Activated CD8-positive, alpha-beta memory T cell treated with anti-CD3 and anti-CD28 coated beads for 36 hours (primary cell): Measurements from ENCODE around the gene SETBP1. TPM values are rescaled to one million over a fixed set of nuclear protein-coding genes. Genes with fewer than 3 reads are reported as not detected.

Experiments
- CTCF ChIA-PET: fragments of 350-600 bp; sonication (Branson Sonifier 250); formaldehyde crosslinking; loops from one replicate; lab custom pipeline; 2021; ENCODE audit warnings: antibody characterized with exemption; lab: Charles Lee
- POLR2A ChIA-PET: fragments of 350-600 bp; sonication (Branson Sonifier 250); formaldehyde crosslinking; loops from one replicate; lab custom pipeline; 2021; ENCODE audit warnings: antibody characterized with exemption; lab: Charles Lee
- total RNA-seq, 2 experiments: library from RNA; stranded (reverse); gene quantifications; one replicate each; pipeline ENCODE4 v1.2.3, GENCODE V29; 2021

The SETBP1 gene
- total RNA-seq, 2 experiments from 2014 or later, result 17.3 to 18.4 TPM

DNA sequence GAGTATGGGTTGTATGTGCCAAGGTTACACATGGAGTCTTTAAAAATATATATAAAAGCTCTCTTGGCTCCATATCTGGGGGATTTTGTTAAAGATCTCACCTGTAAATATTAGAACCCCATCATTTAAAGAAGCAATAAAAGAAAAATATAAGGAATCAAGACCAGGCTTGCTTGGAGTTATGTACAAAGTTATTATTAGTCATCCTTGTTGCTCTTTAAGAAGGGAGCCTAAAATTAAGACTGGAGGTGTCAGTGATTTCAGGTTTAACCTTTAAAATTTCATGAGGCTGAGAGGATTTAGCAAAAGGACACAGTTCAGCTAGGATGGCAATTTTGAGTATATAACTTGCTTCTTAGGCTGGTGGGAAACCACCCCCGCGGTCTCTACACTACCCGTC lies 181.4 kb downstream of the SETBP1 start:
- POLR2A ChIA-PET, result no interaction called here
- CTCF ChIA-PET, result no interaction called here

DNA sequence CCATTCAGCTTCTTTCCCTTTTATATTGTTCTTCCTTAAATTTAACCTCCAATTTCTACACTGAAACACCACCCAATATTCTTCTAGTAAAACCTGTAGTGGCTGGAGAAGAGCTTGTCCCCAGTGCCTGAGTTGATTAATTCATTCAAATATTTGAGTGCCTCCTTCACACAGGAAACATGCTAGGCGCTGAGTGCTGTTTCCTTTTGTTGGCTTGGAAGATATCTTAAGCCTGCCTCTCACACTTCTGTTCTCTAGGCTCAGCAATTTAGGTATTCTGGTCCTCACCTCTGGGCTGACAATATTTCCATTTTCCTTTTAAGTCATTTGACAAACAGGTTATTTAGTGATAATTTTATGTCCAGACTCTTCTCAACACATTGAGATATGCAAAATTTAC lies 185.4 kb downstream of the SETBP1 start:
- POLR2A ChIA-PET, result no interaction called here

DNA sequence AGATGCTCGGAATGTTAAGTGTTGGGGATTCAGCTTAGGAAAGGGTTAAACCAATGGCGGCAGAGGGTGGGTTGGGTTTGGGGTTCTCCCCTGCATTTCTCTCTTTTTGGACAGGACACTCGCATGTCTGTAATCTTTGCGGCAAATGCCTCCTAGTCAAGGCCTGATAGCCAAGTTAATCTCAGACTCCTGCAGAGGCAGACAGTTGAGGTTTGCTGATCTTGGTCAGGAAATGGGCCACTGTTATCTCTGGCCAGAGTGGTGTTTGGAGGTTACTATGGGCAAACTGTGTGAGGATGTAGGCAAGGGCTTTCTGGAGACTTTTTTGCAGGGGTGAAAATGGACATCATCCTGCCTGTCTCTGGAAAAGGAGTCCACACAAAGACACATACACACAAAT lies 188.8 kb downstream of the SETBP1 start:
- ChIA-PET CTCF (no interaction called here), POLR2A (no interaction called here)

More for the DNA sequence above, 185.4 kb downstream of the SETBP1 start:
- CTCF ChIA-PET, result no interaction called here

DNA sequence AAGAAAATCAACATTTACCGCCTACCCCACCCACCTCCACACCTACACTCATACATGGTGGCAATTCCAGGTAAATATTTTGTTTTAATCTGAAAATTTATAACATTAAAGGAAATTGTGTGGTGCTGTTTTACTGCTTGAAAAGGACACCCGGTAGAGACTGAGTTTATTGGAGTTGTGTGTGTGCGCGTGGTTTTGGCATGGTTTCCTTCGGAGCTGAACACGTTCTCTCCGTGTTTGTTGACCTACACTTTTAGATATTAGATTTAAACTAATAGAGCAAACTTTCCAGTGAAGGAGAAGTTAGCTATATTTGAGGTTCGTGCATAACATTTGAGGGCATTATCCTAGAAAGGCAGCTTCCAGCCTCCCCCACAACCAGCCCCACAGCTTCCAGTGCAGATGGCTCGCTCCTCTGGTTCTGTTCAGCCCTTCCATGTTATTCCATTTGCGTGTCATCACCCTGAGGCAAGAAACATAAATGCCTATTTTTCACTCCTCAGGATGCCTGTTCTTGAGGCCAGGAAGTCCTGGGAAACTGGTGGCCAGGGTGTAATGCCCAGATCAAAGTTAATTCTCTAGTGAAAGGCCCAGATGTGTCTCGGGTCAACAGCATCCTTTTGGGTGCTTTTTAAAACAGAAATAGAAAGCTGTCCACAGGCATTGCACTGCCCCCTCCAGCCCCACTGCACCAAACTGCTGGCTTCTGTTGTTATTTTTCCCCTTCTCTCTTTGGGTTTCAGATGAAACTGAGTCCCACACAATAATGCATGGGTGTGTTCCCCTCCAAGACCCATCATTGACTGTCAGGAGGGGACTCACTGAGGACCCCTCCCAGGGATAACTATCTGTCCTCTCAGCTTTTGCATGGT lies 190.2 kb downstream of the SETBP1 start:
- CTCF ChIA-PET, result no interaction called here

DNA sequence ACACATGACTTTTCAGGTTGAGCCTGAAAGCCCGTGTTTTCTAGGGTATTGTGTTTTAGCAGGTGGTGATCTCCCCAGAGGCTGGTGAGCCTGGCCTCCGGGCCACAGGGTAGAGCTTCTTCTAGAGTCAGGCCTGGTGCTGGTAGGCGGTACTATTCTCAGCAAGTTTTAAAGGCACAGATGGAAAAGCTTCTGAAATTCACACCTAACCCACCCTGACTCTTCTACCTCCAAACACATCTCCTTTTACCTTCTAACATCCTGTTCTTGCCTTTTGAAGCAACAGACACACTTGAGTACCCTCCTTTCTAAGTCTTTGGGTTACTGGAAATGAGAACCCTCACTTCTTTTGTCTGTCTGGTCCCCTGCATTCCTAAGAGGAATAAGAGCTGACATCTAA lies 191.1 kb downstream of the SETBP1 start:
- POLR2A ChIA-PET, result no interaction called here
- CTCF ChIA-PET, result no interaction called here

More for the DNA sequence above, 190.2 kb downstream of the SETBP1 start:
- POLR2A ChIA-PET, result no interaction called here

DNA sequence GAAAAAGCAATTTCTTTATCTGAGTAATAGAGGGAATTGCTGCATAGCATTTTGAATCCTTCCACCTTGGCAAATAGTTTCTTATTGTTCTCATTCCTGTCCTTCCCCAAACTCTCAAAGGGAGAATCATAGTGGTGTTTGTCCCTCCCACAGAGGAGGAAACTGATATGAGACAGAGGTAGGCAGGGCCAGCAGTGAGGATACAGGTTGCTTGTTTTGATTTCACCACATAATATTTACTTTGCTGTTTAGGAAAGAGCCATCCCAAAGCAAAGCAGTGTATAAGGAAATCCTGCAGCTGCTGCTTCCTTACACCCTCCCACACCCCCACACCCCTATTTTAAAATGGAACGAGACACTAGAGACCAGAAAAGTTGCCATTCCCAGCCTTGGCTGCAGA lies 195.3 kb downstream of the SETBP1 start:
- CTCF ChIA-PET, result interaction anchor here (0.6 kb wide), 1 partner anchor 159 kb away, joined by 4 read pairs; no protein-coding TSS in a partner anchor
- POLR2A ChIA-PET, result no interaction called here

DNA sequence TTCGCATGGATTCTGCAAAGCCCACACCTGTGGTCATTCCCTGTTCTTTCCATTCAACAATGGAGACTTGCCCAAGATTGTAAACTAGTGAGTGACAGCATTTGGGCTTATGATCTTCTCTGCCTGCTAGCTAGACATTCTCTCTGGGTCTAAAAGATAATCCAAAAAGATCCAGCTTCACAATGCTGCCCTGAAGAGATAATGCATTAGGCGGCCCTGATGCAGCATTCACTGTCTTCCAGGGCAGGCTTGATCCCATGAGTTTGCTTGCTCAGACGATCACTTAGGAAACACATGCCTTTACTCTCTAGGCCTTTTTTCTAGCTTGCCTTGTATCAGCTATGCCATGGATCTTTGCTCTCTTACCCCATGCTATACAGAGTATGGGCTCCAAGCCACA lies 196.1 kb downstream of the SETBP1 start:
- CTCF ChIA-PET, result no interaction called here
- POLR2A ChIA-PET, result no interaction called here

DNA sequence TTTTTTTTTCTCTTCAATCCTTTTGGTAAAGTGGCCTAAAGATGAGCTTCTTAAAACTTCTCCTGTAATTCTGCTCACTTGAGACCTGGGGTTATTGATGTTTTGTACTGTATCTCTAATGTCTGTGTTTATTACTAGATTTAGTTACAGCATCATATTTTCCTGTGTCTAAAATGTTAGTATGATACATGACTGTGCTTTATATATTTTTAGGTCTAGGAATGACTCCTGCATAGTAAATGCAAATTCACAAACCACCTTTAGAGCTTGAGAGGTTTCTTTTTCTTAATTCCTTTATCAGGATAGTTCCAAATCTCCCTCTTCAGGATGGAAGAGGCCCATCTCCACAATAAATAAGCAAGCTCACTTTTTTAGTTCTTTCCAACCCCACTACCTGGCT lies 197.6 kb downstream of the SETBP1 start:
- CTCF ChIA-PET, result interaction anchor here (1.3 kb wide), 1 partner anchor 299 kb away, joined by 3 read pairs; no protein-coding TSS in a partner anchor
- POLR2A ChIA-PET, result no interaction called here

DNA sequence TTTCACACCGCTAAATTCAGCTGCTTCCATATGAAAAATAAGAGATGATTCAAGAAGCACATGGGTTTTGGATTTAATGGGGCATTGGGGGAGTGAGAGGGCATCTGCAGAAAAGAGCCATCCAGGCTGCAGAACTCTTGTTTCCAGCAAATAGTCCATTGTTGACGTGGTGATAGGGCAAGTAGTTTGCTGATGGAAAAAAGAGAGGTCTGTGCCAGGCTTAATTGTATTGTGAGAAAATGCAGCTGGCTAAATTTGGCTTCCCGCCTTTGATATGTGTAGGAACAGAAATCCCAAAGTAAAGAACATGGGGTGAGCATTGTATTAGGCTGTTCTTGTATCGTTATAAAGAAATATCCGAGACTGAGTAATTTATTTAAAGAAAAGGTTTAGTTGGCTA lies 199.5 kb downstream of the SETBP1 start:
- CTCF ChIA-PET, result no interaction called here
- POLR2A ChIA-PET, result no interaction called here

DNA sequence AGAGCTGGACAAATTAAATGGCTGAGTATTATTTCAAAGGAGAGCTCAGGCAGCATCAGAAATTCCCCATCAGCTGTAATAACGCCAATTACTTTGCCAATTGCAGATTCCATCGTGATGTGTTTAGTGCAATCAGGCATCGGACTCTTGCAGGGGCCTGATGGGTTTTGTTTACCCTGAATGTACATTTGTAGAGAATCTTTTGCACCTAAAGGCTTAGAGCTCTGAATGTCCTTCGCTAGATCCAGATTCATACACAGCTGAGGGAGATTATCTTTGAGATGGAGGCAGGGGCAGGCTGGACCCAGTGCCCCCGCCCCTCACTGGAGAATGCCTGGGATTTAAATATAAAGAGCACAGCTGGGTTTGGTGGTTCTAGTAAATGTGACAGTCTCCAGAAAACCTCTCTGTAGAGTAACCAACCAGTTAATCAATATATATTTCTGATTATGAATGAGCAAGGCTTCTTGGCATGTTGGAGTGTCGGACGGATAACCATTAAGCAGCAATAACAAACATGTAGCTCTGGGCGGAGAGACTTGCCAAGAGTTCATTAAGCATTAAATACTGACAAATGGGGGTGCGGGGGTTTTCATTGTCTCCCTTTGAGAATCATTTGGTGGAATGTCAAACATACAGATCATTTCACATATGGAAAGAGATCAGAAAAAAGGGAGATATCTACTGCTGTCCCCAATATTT lies 200.9 kb downstream of the SETBP1 start:
- ChIA-PET POLR2A (no interaction called here), CTCF (no interaction called here)

DNA sequence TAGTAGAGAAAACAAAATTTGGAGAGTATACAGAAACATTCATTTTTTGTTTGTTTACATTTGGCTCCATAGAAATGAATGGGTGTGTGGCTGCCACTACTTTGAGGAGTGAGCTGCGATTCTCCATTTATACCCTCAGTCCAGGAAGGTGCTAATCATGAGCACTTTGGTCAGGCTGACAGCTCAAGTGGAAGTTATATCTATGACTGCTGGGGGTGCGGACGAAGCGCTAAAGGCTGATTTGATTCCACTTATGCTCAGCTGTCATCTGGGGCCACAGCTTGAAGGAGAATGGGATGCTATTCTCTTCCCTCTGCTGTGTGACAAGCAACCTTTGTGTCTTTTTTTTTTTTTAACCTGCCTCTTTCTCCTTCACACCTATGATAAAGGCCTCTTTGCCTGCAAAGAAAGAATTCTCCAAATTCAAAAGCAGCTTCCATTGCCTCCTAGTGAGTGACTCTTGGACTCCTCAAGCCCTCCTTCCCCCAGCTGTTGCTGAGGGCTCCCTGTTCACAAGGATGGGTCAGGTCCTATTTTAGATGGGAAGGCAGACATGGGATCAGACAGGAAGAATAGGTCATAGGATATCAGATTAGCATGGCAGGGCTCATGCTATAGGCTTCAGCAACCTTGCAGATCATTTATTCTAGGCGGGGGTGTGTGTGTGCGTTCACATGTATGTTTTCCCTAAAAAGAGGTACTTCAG lies 201.6 kb downstream of the SETBP1 start:
- ChIA-PET POLR2A (no interaction called here), CTCF (no interaction called here)

DNA sequence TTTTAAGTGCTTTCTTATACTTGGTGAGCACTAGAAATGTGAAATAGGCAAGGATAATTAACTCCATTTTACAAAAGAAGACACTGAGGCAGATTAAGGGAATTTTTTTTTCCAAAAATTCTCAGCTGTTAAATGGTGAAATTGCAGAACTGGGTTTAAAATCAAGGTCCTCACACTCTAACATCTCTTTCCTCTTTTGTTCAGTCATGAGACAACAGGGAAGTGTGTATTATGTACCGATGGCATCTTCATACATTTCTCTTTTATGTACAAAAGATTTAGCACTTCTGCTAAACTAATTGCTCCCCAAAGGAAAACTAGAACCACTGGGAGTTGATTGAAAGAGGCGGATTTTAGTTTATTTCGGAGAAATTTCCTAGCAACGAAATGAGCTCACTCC lies 203.0 kb downstream of the SETBP1 start:
- CTCF ChIA-PET, result no interaction called here
- POLR2A ChIA-PET, result no interaction called here

DNA sequence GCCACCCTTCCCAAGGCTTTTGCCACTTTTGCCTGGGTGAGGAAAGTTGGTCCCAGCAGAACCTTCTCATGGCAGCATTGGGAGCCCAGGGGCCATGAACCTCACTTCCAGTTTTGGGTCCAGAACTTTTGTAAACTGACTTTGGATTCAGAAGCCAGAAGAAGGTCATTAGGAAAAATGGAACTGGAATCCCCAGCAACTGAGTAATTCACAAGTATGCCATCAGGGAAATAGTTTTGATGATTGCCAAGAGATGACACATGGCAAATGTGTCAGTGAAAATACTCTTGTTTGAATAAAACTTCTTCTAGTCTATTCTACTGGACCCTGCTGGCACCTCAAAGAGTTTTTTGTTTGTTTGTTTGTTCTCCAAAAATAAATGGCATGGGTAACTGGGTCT lies 203.7 kb downstream of the SETBP1 start:
- ChIA-PET POLR2A (no interaction called here), CTCF (no interaction called here)

DNA sequence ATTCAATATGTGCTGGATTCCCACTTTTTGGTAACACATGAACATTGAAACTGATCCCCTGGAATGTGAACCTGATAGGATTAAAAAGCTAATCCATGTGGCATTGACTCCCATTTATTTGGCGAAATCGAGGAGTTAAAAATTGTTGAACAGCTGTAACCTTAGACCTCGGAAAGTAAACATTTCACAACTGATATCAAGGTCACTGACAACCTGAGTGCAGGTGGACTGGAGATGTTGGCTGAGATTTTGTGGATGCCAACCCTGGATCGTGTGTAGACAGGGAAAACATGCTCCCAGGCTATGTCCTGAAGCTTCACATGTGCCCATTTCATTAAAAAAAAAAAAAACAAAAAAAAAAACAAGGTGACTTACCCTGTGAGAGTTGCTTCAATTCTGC lies 204.8 kb downstream of the SETBP1 start:
- POLR2A ChIA-PET, result no interaction called here
- CTCF ChIA-PET, result no interaction called here

DNA sequence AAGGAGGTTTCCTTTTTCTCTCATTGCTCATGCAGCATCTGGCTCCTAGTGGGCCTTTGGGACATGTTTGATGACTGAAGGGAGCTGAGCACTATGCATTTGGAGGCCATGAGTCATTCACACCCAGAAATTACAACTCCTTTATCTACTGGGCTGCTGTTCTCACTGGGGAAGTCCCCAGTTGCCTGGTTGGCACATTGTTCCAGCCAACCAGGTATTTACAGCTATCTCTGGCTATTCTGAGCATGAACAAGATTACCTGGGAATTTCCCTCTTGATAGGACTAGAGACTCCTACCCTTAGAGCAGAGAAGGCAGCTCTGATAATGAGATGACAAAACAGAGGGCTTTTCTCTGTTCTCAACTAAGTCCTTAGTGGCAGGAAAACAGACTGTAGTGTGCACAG lies 206.5 kb downstream of the SETBP1 start:
- POLR2A ChIA-PET, result interaction anchor here (0.8 to 1.7 kb wide), 3 partner anchors 128 to 208 kb away, joined by 5 to 7 read pairs (median 5); no protein-coding TSS in a partner anchor
- CTCF ChIA-PET, result interaction anchor here (0.6 to 1.0 kb wide), 3 partner anchors 14 to 125 kb away, joined by 3 to 4 read pairs (median 3); no protein-coding TSS in a partner anchor

DNA sequence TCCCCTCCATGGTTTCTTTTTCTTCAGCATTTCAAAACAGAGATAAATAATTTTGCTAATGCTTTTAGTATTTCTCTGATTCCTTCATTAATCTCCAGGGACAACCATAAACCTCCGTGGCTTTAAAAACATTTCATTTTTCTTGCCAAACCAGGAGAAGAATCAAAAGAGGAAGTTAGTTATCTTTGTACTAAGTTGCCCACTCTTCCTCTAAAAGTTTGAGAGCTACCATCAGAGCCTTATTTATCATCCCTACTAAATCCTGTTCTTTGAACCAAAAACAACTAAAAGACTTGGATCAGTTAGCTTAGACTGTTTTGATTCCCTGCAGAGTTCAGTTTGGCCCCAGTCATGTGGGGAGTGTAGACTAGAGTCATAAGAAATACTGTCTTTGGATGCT lies 208.4 kb downstream of the SETBP1 start:
- ChIA-PET CTCF (interaction anchor here (1.1 kb wide), 1 partner anchor 210 kb away, joined by 4 read pairs; no protein-coding TSS in a partner anchor), POLR2A (no interaction called here)

DNA sequence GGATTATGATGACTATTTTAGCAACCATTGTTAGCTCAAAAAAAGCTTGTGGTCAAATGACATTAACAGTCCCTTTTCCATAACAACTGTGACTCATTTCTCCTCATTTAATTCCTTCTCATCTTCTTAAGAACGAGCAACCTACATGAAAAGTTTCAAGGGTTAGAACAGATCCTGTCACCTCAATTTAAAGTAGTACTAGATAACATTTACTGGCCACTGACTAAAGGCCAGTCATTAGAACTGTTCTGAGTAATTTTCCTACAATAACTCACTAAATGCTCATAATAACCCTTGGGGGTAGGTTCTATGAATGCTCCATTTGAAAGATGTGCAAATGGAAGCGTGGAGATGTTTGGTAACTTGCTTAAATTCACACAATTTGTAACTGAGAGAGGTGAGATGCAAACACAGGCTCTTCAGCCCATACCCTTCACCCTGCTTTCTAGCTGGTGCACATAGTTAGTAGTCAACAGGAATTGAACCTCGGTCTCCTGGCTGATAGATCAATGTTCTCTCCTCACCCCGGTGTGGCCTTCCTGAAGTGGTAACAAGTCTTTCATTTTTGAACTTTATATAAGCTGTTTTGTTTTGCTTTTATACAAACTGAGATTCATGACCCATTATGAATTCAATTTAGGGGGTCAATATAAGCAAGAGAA lies 212.5 kb downstream of the SETBP1 start:
- ChIA-PET POLR2A (interaction anchor here (0.7 to 2.2 kb wide), 4 partner anchors 12 to 168 kb away, joined by 3 to 9 read pairs (median 4); no protein-coding TSS in a partner anchor), CTCF (interaction anchor here (0.6 to 1.1 kb wide), 3 partner anchors 134 to 209 kb away, joined by 3 to 4 read pairs (median 4); no protein-coding TSS in a partner anchor)

DNA sequence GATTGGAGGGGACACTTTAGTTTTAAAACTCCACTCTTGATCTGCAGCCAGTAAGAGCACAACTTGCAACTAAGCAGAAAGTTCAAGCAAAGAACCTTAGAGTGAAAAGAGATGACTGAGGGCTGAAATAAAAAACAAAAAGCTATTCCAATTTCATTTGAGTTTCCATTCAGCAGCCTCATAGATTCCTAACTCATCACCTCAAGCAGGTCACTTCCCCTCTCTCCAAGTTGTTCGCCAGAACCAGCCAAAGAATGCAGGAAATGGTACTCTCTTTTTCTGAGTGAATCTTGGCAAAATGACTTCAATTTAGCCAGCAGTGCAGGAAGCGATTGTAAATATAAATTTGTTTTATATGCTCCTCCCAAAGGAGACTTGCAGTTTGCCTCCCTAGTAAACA lies 213.3 kb downstream of the SETBP1 start:
- ChIA-PET CTCF (interaction anchor here (0.6 kb wide), 1 partner anchor 210 kb away, joined by 4 read pairs; no protein-coding TSS in a partner anchor), POLR2A (interaction anchor here (0.7 to 2.2 kb wide), 2 partner anchors 11 to 135 kb away, joined by 3 to 5 read pairs; no protein-coding TSS in a partner anchor)
